ENCODE measurements around the gene AKAP1. TPM values are rescaled to one million over a fixed set of nuclear protein-coding genes. Genes with fewer than 3 reads are reported as not detected.

The AKAP1 gene
- total RNA-seq, 4 donors from 2014 or later, result 31.0 to 36.9 (median 36.3) TPM

- TF ChIP-seq CTCF (IDR thresholded peaks at IDR 0.05; ENCODE audit: low read depth), result no peak
Measured at GRCh38 chr17:57164814-57165213, 79.8 kb downstream of the AKAP1 start.

- TF ChIP-seq CTCF (IDR thresholded peaks at IDR 0.05; ENCODE audit: low read depth), result no peak
Measured at GRCh38 chr17:57165754-57166153, 80.7 kb downstream of the AKAP1 start.

GRCh38 chr17:57166803-57167202, 81.8 kb downstream of the AKAP1 start:
- no peak for TF ChIP-seq CTCF (IDR thresholded peaks at IDR 0.05; ENCODE audit: low read depth)

- no peak for TF ChIP-seq CTCF (IDR thresholded peaks at IDR 0.05; ENCODE audit: low read depth)
Measured at GRCh38 chr17:57168695-57169094, 83.6 kb downstream of the AKAP1 start.

GRCh38 chr17:57170866-57171265, 85.8 kb downstream of the AKAP1 start:
- no peak for TF ChIP-seq CTCF (IDR thresholded peaks at IDR 0.05; ENCODE audit: low read depth)

Other genes starting within 250 kb of the AKAP1 start
- gene TRIM25, start 171.2 kb upstream of the AKAP1 start, total RNA-seq, result 10 to 100 TPM; 36.2 to 73.6 (median 41.2) TPM
- 10 to 100 TPM in 2 of 4 donors, 1 to 10 TPM in 2; 8.2 to 15.2 (median 10.0) TPM for gene COIL, start 124.2 kb upstream of the AKAP1 start, total RNA-seq
- 100 to 1,000 TPM in 1 of 4 donors, 10 to 100 TPM in 3; 22.2 to 156 (median 59.2) TPM for gene SCPEP1, start 107.1 kb upstream of the AKAP1 start, total RNA-seq
- gene MSI2, start 171.3 kb downstream of the AKAP1 start, total RNA-seq, result 10 to 100 TPM in 2 of 4 donors, 1 to 10 TPM in 2; 9.5 to 12.9 (median 10.9) TPM